ENCODE data around the gene TMX4.

The TMX4 gene

GRCh38 chr20:8012724-8013123 lies 6.8 kb downstream of the TMX4 start:
- DNase-seq: no peak

DNA sequence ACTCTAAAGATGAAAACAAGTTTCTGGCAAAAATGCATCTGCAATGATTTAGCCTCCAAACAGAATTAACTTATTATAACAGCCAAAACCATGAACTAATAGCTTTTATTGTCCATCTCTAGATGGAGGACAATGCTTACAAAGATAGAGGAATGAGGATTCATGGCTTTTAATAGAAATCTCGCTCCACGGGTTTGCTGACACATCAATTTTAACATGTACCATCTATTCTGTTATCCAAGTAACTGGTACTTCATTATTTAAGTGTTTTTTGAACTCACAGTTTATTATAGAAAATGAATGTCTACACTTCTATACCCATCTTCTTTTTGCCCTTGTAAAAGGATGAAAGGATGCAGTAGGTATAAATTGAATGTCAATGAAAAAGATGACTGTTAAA lies 10.8 kb downstream of the TMX4 start:
- no peak for DNase-seq

- DNase-seq: peak in 1 of 2 experiments; percentile 19
Observed at GRCh38 chr20:8007490-8007889, 12.1 kb downstream of the TMX4 start.

GRCh38 chr20:8005575-8006366 lies 13.8 kb downstream of the TMX4 start:
- DNase-seq: no peak

DNA sequence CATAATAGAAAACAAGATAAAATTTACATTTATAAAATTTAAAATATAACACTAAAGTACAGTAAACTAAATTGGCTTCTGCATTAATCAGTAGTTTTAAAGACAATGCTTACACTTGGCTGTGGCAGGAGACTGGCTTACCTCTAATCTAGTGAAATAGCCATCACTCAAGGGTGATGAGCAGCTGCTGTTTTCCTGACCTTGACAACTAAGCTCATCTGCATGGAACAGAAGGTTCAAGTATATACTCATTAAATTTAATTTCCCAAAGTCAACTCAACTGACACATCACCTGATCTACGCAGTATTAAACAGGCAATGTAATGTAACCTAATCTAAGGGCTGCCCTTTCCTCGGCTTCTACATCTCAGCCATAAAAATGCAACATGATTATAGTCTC lies 14.5 kb downstream of the TMX4 start:
- no peak for DNase-seq

DNA sequence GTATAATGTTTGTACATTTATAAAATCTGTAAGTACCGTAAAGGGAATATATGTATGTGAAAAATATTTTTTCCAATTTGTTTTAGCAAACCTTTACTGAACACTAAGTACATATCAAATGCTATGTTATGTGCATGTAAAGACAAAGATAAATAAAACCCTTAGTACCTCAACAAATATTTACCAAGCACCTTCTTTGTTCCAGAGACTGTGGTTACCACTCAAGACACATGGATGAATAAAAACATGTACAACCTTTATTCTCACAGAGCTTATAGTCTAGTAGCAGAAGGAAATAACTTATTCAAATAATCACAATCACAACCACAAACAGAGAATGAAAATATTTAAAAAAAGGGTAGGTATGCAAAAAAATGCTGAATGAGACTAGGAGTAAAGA lies 17.5 kb downstream of the TMX4 start:
- DNase-seq: no peak

DNA sequence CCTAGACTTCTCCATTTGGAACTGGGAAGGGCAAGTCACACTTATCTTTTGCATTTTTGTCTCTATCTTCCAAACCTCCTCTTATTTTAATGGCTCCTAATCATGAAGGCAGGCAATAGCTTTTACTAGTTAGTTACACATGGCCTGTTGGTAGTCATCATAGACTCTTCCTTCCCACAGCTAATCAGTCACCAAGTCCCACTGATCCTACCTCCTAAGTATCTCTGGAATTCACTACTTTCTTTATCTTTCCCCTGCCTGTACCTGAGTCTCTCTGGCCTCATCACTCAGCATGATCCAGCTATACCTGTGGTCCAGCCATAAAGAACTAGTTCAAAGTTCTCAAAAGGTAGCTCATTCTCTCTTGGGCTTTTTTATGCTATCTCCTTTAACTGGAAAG lies 18.8 kb downstream of the TMX4 start:
- DNase-seq: no peak

GRCh38 chr20:7996898-7997297 lies 22.7 kb downstream of the TMX4 start:
- DNase-seq: no peak

- no peak for DNase-seq
Observed at GRCh38 chr20:7994809-7995208, 24.8 kb downstream of the TMX4 start.

- no peak for DNase-seq
Observed at GRCh38 chr20:7993703-7994102, 25.9 kb downstream of the TMX4 start.

GRCh38 chr20:7993238-7993637 lies 26.3 kb downstream of the TMX4 start:
- no peak for DNase-seq

DNA sequence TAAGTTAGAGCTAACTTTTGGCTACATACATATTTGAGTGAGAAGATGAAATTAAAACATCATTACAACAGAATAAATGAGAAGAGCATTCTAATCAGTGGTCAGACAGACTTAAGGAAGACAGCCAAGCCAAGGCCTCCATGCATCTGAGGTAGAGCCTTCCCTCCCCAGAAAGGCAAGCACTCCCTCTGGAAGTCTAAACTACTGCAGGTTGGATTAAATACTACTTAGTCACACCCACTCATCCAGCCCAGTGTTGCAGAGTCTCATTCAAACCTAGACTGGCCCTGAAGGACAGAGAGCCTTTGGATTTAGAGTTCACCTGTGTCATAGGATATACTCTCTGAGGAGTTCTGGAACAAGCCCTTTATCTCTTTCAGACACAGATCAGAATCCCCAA lies 29.2 kb downstream of the TMX4 start:
- no peak for DNase-seq

DNA sequence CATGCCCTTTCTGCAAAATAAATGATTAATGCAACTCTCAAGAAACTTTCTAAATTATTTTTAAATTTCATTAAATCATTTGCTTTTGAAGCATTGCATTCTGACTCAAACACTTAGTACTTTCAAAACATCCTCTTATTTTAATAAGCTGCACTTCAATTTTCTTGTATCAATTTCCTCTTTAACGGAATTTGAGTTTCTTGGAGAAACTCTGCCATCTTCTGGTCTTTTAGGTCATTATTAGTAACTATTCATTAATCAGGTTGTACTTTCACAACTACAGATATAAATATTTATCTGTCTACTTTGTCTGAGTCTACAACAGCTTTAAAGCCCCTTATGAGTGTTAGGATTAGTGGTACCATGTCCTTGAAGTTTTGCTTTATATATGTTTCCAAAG lies 30.2 kb downstream of the TMX4 start:
- no peak for DNase-seq

- no peak for DNase-seq
Observed at GRCh38 chr20:7985916-7986315, 33.6 kb downstream of the TMX4 start.

DNA sequence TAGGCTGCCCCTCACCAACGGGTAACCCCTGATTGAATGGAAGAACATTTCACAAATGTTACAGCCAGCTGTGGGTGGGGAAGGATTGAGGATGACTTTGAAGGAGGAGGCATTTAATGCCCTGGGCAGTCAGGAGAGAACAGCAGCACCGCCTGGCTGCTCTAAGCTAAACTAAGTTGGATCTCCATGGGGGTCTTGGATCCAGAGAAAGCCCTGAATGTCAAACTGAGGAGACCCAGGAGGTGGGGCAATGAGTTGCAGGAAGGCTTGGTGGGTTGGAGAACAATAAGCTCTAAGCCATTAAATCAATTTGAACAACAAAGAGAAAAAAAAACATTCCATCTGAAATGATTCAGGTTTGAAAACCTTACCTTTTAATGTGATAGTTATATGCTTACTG lies 35.4 kb downstream of the TMX4 start:
- DNase-seq: no peak

DNA sequence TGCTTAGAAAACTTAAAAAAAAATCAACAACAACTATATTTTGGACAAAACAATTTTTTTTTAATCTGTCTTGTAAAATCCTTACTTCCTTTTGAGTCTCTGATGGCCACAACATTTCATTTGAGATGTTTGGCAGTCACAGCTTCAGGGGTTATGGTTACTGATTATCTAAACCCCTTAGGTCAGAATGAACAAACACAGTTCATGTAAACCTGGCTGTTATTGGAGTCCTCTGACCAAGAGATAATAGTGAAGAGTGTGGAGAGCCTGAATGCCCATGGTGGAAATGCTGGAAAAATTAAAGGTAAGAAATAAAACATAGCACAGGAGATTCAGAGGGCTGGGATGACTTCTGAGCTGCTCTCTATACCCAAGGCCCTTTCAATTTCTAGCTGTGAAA lies 38.2 kb downstream of the TMX4 start:
- DNase-seq: no peak

DNA sequence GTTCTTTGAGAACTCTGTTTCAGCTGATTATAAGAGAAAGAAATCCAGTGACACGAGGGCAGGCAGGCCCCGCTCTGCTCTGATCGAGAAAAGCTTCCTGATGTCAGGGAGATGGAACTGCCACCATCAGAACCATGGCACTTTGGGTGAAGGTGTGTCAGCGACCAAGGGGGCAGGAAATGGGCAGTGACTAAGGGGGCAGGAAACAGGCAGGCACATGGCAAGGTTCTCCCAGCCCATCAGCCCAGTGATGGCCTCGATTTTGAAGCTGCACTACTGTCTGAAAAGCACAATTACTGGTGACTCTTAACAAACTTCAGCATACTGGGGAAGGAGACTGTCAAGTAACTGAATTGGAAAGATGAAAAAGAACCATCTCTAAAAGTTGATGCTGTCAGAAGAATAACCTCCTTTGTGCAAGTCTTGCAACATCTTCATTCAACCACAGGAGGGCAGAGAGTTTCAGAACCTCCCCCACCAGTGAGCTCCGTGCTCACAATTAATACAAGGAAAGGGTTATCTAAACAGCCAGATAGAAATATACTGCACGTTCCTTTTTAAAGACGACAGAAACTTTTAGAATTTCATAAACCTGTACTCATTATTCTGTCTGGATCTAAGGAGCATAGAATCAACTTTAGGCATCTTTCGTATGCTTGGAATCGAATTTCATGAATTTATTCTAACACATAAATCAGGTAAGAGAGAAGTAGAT lies 39.1 kb downstream of the TMX4 start:
- DNase-seq: peak; percentile 61 to 65

- DNase-seq: no peak
Observed at GRCh38 chr20:7977709-7978108, 41.9 kb downstream of the TMX4 start.

- DNase-seq: no peak
Observed at GRCh38 chr20:7975851-7976414, 43.6 kb downstream of the TMX4 start.

DNA sequence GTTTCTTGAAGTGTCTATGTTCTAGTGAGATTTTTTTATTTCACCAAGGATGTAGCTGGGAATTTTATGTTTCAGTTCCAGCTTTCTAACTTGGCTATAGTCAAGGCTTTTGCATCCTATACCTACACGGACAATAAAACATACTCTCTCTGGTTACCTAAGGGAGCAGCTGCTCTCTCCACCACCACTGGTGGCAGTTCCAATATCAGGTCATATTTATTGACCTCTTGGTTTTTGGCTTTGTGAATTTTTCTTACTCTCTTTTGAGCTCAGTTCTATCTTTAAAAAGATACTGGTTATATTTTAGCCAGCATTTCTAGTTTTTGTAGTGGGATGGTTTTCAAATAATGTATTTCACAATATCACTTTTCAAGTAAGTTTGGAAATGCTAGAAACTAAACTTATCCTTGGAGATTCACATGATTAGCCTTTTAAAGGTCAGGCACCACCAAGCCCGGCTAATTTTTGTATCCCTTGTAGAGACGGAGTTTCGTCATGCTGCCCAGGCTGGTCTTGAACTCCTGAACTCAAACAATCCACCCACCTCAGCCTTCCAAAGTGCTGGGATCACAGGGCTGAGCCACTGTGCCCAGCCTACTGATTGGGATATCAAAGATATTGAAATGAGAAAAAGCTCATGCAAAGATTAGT lies 44.7 kb downstream of the TMX4 start:
- no peak for DNase-seq

GRCh38 chr20:7971536-7972280 lies 47.9 kb downstream of the TMX4 start:
- DNase-seq: no peak

- DNase-seq: no peak
Observed at GRCh38 chr20:7967199-7967844, 52.2 kb downstream of the TMX4 start.

Data from Kasumi-1 (cell line).